Peyer's patch (tissue), 4 donors: ENCODE data around the gene SERINC1.
"Not testable (repeated sequence)": the region's sequence is repeated elsewhere in the genome, so short reads cannot be mapped to it uniquely, and the experiment has no call there.

Experiments
- POLR2A ChIP-seq, 2 donors: fragments of 450-650 bp; IDR thresholded peaks; one replicate each; pipeline ENCODE4 v1.5.1; 2017; ENCODE audit warnings: antibody characterized with exemption in 2 of 2, mild to moderate bottlenecking in 2 of 2, moderate library complexity in 2 of 2
- TF ChIP-seq, protein P1 (sequence below), 6 experiments: fragments of 450-650 bp in 4 of 6; fragments of 200-600 bp in 2 of 6; sonication (generic) in 1 of 6; IDR thresholded peaks; one replicate each; pipeline ENCODE4 v1.5.1; 2017 to 2019; ENCODE audit warnings: antibody characterized with exemption in 6 of 6, mild to moderate bottlenecking in 3 of 6, moderate library complexity in 1 of 6

DNA sequence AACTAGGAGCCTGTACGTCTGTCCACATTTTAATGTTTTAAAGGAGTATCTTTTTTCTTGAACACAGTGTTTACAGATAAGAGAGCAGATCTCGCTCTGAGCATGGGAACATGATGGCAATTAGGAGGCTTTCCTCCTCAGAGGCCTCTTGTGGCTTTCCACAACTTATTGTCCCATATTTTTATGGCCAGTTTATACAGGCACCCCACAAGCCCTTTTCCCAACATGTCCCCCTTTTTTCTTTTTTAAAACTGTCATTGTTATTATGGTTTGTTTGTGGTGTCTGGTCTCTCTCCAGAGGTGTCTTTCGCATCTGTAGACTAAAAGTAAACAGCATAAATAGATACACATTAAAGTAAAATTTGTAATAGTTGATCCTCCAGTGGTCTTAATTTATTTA, 33.6 kb upstream of the SERINC1 start:
- TF ChIP-seq, protein P1, sequence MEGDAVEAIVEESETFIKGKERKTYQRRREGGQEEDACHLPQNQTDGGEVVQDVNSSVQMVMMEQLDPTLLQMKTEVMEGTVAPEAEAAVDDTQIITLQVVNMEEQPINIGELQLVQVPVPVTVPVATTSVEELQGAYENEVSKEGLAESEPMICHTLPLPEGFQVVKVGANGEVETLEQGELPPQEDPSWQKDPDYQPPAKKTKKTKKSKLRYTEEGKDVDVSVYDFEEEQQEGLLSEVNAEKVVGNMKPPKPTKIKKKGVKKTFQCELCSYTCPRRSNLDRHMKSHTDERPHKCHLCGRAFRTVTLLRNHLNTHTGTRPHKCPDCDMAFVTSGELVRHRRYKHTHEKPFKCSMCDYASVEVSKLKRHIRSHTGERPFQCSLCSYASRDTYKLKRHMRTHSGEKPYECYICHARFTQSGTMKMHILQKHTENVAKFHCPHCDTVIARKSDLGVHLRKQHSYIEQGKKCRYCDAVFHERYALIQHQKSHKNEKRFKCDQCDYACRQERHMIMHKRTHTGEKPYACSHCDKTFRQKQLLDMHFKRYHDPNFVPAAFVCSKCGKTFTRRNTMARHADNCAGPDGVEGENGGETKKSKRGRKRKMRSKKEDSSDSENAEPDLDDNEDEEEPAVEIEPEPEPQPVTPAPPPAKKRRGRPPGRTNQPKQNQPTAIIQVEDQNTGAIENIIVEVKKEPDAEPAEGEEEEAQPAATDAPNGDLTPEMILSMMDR (IDR thresholded peaks at IDR 0.05): not testable (repeated sequence)
- TF ChIP-seq POLR2A (IDR thresholded peaks at IDR 0.05): not testable (repeated sequence)
